ENCODE measurements around the gene CNTNAP2. TPM values are rescaled to one million over a fixed set of nuclear protein-coding genes. Genes with fewer than 3 reads are reported as not detected.
"Not testable (repeated sequence)": the region's sequence is repeated elsewhere in the genome, so short reads cannot be mapped to it uniquely, and the experiment has no call there.

Gene CNTNAP2
- total RNA-seq, 3 donors from 2014 or later (not counting 1 experiment from before 2014, with no cell fraction given) = 0.18 to 1.1 TPM; not detected in 1

GRCh38 chr7:148412691-148413090, 2296.1 kb downstream of the CNTNAP2 start:
- no peaks in the 10 kb centered on the region for H3K4me1 ChIP-seq (ENCODE audit: control insufficient read depth, insufficient read depth, low read length)
- TF ChIP-seq, protein P1, sequence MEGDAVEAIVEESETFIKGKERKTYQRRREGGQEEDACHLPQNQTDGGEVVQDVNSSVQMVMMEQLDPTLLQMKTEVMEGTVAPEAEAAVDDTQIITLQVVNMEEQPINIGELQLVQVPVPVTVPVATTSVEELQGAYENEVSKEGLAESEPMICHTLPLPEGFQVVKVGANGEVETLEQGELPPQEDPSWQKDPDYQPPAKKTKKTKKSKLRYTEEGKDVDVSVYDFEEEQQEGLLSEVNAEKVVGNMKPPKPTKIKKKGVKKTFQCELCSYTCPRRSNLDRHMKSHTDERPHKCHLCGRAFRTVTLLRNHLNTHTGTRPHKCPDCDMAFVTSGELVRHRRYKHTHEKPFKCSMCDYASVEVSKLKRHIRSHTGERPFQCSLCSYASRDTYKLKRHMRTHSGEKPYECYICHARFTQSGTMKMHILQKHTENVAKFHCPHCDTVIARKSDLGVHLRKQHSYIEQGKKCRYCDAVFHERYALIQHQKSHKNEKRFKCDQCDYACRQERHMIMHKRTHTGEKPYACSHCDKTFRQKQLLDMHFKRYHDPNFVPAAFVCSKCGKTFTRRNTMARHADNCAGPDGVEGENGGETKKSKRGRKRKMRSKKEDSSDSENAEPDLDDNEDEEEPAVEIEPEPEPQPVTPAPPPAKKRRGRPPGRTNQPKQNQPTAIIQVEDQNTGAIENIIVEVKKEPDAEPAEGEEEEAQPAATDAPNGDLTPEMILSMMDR (IDR thresholded peaks at IDR 0.05) = no peak
- no peaks in the 10 kb centered on the region for H3K27me3 ChIP-seq (ENCODE audit: control insufficient read depth, insufficient read depth, low read length)
- intact Hi-C loops (cut with micrococcal nuclease) = no loop called here
- 100% methylated on average over 1 of the region's 2 CpGs for WGBS (ENCODE audit: insufficient coverage)
- H3K4me3 Mint-ChIP-seq = no peak overlapping the region
- no peaks in the 10 kb centered on the region for H3K9me3 ChIP-seq (ENCODE audit: control insufficient read depth, insufficient read depth, low read length)
- DNase-seq = no peak
- no peak overlapping the region for H3K27ac Mint-ChIP-seq
- no peaks in the 10 kb centered on the region for H3K4me1 Mint-ChIP-seq
- H3K27me3 Mint-ChIP-seq (ENCODE audit: low read depth in 2 of 2) = peaks cover 0 to 3% of the 10 kb centered on the region in 2 donors
- no peaks in the 10 kb centered on the region for H3K9me3 Mint-ChIP-seq
- H3K27ac ChIP-seq (ENCODE audit: low read length) = no peak overlapping the region
- ATAC-seq = no peak
- no peak overlapping the region for H3K4me3 ChIP-seq (ENCODE audit: low read length)
- no peaks in the 10 kb centered on the region for H3K36me3 ChIP-seq (ENCODE audit: control insufficient read depth, insufficient read depth, low read length)
- H3K36me3 Mint-ChIP-seq = no peaks in the 10 kb centered on the region

GRCh38 chr7:148419856-148420832, 2303.5 kb downstream of the CNTNAP2 start:
- no peak overlapping the region for H3K27ac Mint-ChIP-seq
- H3K4me3 Mint-ChIP-seq = no peak overlapping the region
- DNase-seq = no peak
- no peak overlapping the region for H3K27ac ChIP-seq (ENCODE audit: low read length)
- H3K9me3 ChIP-seq (ENCODE audit: control insufficient read depth, insufficient read depth, low read length) = peaks cover 5% of the 10 kb centered on the region
- no peaks in the 10 kb centered on the region for H3K9me3 Mint-ChIP-seq
- intact Hi-C loops (cut with micrococcal nuclease) = no loop called here
- H3K36me3 Mint-ChIP-seq = no peaks in the 10 kb centered on the region
- H3K27me3 Mint-ChIP-seq (ENCODE audit: low read depth in 2 of 2) = peaks cover 14 to 46% of the 10 kb centered on the region in 2 donors
- H3K4me1 ChIP-seq (ENCODE audit: control insufficient read depth, insufficient read depth, low read length) = no peaks in the 10 kb centered on the region
- no peaks in the 10 kb centered on the region for H3K4me1 Mint-ChIP-seq
- no peak for ATAC-seq
- H3K27me3 ChIP-seq (ENCODE audit: control insufficient read depth, insufficient read depth, low read length) = no peaks in the 10 kb centered on the region
- H3K4me3 ChIP-seq (ENCODE audit: low read length) = no peak overlapping the region
- 51% methylated on average over 9 of the region's 11 CpGs for WGBS (ENCODE audit: insufficient coverage)
- TF ChIP-seq, protein P1 (IDR thresholded peaks at IDR 0.05) = no peak
- H3K36me3 ChIP-seq (ENCODE audit: control insufficient read depth, insufficient read depth, low read length) = no peaks in the 10 kb centered on the region

- DNase-seq (no peak), ATAC-seq (no peak)
- no peaks in the 10 kb centered on the region for H3K36me3 Mint-ChIP-seq
- H3K4me3 Mint-ChIP-seq = no peak overlapping the region
- WGBS (ENCODE audit: insufficient coverage) = 81% methylated on average over 5 of the region's 5 CpGs
- no peaks in the 10 kb centered on the region for H3K9me3 Mint-ChIP-seq
- peaks cover 19 to 46% of the 10 kb centered on the region in 2 donors for H3K27me3 Mint-ChIP-seq (ENCODE audit: low read depth in 2 of 2)
- Histone ChIP-seq H3K36me3 (ENCODE audit: control insufficient read depth, insufficient read depth, low read length) (no peaks in the 10 kb centered on the region), H3K9me3 (ENCODE audit: control insufficient read depth, insufficient read depth, low read length) (peaks cover 5% of the 10 kb centered on the region), H3K4me1 (ENCODE audit: control insufficient read depth, insufficient read depth, low read length) (no peaks in the 10 kb centered on the region), H3K27ac (ENCODE audit: low read length) (no peak overlapping the region), H3K4me3 (ENCODE audit: low read length) (no peak overlapping the region), H3K27me3 (ENCODE audit: control insufficient read depth, insufficient read depth, low read length) (no peaks in the 10 kb centered on the region)
- H3K27ac Mint-ChIP-seq = no peak overlapping the region
- TF ChIP-seq, protein P1 (IDR thresholded peaks at IDR 0.05) = no peak
- intact Hi-C loops (cut with micrococcal nuclease) = no loop called here
- H3K4me1 Mint-ChIP-seq = no peaks in the 10 kb centered on the region
Observed at GRCh38 chr7:148422030-148422429, 2305.4 kb downstream of the CNTNAP2 start.

GRCh38 chr7:148426393-148426792, 2309.8 kb downstream of the CNTNAP2 start:
- H3K27me3 ChIP-seq (ENCODE audit: control insufficient read depth, insufficient read depth, low read length); H3K9me3 ChIP-seq (ENCODE audit: control insufficient read depth, insufficient read depth, low read length); H3K4me3 Mint-ChIP-seq; DNase-seq; intact Hi-C loops (cut with micrococcal nuclease); H3K27ac Mint-ChIP-seq; H3K27ac ChIP-seq (ENCODE audit: low read length); H3K36me3 ChIP-seq (ENCODE audit: control insufficient read depth, insufficient read depth, low read length); ATAC-seq; H3K4me1 Mint-ChIP-seq; H3K9me3 Mint-ChIP-seq; H3K4me1 ChIP-seq (ENCODE audit: control insufficient read depth, insufficient read depth, low read length); H3K4me3 ChIP-seq (ENCODE audit: low read length); H3K36me3 Mint-ChIP-seq: not testable (repeated sequence)
- peaks cover 9 to 25% of the 10 kb centered on the region in 2 donors for H3K27me3 Mint-ChIP-seq (ENCODE audit: low read depth in 2 of 2)
- 91% methylated on average over 24 of the region's 24 CpGs for WGBS (ENCODE audit: insufficient coverage)

DNA sequence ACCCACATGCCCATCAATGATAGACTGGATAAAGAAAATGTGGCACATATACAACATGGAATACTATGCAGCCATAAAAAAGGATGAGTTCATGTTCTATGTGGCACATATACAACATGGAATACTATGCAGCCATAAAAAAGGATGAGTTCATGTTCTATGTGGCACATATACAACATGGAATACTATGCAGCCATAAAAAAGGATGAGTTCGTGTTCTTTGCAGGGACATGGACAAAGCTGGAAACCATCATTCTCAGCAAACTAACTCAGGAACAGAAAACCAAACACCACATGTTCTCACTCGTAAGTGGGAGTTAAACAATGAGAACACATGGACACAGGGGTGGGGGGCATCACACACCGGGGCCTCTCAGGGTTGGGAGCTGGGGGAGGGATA, 2314.1 kb downstream of the CNTNAP2 start:
- ATAC-seq = not testable (repeated sequence)

More for the DNA sequence above, 2314.1 kb downstream of the CNTNAP2 start:
- H3K4me1 ChIP-seq (ENCODE audit: control insufficient read depth, insufficient read depth, low read length); H3K36me3 ChIP-seq (ENCODE audit: control insufficient read depth, insufficient read depth, low read length); H3K9me3 ChIP-seq (ENCODE audit: control insufficient read depth, insufficient read depth, low read length); H3K4me1 Mint-ChIP-seq; H3K9me3 Mint-ChIP-seq; DNase-seq; H3K27ac ChIP-seq (ENCODE audit: low read length); H3K27ac Mint-ChIP-seq; H3K27me3 ChIP-seq (ENCODE audit: control insufficient read depth, insufficient read depth, low read length); H3K4me3 ChIP-seq (ENCODE audit: low read length); H3K27me3 Mint-ChIP-seq (ENCODE audit: low read depth in 2 of 2); H3K4me3 Mint-ChIP-seq; H3K36me3 Mint-ChIP-seq; intact Hi-C loops (cut with micrococcal nuclease): not testable (repeated sequence)
- 98% methylated on average over 3 of the region's 3 CpGs for WGBS (ENCODE audit: insufficient coverage)

Data from natural killer cell (primary cell).